HCT116 (cell line): ENCODE results near the gene SIT1. TPM values are rescaled to one million over a fixed set of nuclear protein-coding genes. Genes with fewer than 3 reads are reported as not detected.

Experiments
- ATAC-seq: fragments of 200-7000 bp; cut with Tn5 transposase; 2 replicates; pipeline ENCODE4 v1.9.1; 2020; ENCODE audit warnings: mild to moderate bottlenecking, moderate library complexity
- BruUV-seq: library from RNA; stranded (reverse); fragments of 400-500 nt; replicated peaks from 2 replicates; lab custom pipeline; 2021; lab: Mats Ljungman, UMichigan
- CTCF ChIA-PET: fragments of 300-600 bp; sonication (Branson Sonifier 250); formaldehyde crosslinking; loops from one replicate; lab custom pipeline; 2021; ENCODE audit warnings: antibody characterized with exemption; lab: Charles Lee
- POLR2A ChIA-PET: fragments of 300-600, 350-600 bp; sonication (Branson Sonifier 250); formaldehyde crosslinking; loops from one replicate; lab custom pipeline; 2021; ENCODE audit warnings: antibody characterized with exemption; lab: Charles Lee
- RAD21 ChIA-PET, 2 experiments: fragments of 300-600 bp; sonication (Branson Sonifier 250); formaldehyde crosslinking; loops; one replicate each; lab custom pipeline; 2023; ENCODE audit warnings: low total read pairs in 2 of 2; ENCODE audit not compliant: uncharacterized antibody in 2 of 2, unreplicated experiment in 2 of 2, low non-redundant PET in 1 of 2; lab: Charles Lee
- DNase-seq: peaks from one replicate; pipeline ENCODE4 v3.0.0-alpha.2; 2010; ENCODE audit warnings: low read depth, low spot score
- H2AFZ ChIP-seq: fragments of 200-600 bp; shearing (Covaris generic), sonication (generic); 2 replicates; pipeline ENCODE4 v1.6.1; 2017; ENCODE audit warnings: low read depth, mixed run types, mixed read lengths, antibody characterized with exemption, low read length; ENCODE audit not compliant: poor library complexity, severe bottlenecking
- H3K27ac ChIP-seq: 2 replicates; pipeline ENCODE4 v1.5.1; 2012; ENCODE audit warnings: low read depth, low read length
- H3K27me3 ChIP-seq: fragments of 200-600 bp; sonication (generic); 2 replicates; pipeline ENCODE4 v1.6.1; 2016; ENCODE audit warnings: mixed run types, low read length, mixed read lengths; ENCODE audit not compliant: insufficient read depth
- H3K36me3 ChIP-seq, 2 experiments: fragments of 200-500 bp in 1 of 2; fragments of 200-600 bp in 1 of 2; sonication (Bioruptor generic) in 1 of 2; sonication (generic) in 1 of 2; 2 replicates each; pipeline versions ENCODE4 v1.5.1 to v1.6.1; 2014 to 2016; ENCODE audit warnings: low read length in 2 of 2, inconsistent platforms in 1 of 2, mixed read lengths in 1 of 2, mixed run types in 1 of 2; ENCODE audit not compliant: insufficient read depth in 2 of 2, control insufficient read depth in 1 of 2
- H3K4me1 ChIP-seq, 2 experiments: fragments of 200-600 bp in 1 of 2; sonication (generic) in 1 of 2; 2 replicates each; pipeline versions ENCODE4 v1.5.1 to v1.6.1; 2012 to 2017; ENCODE audit warnings: low read length in 2 of 2, inconsistent platforms in 1 of 2, mild to moderate bottlenecking in 1 of 2, mixed read lengths in 1 of 2, mixed run types in 1 of 2, moderate library complexity in 1 of 2; ENCODE audit not compliant: insufficient read depth in 2 of 2, control insufficient read depth in 1 of 2
- H3K4me2 ChIP-seq: fragments of 200-600 bp; sonication (generic); 2 replicates; pipeline ENCODE4 v1.6.1; 2017; ENCODE audit warnings: mixed run types, low read length, mixed read lengths
- H3K4me3 ChIP-seq, 2 experiments: fragments of 200-600 bp in 1 of 2; sonication (generic) in 1 of 2; replicated peaks in 1 of 2; 2 replicates each; pipeline ENCODE4 v1.5.1; 2011 to 2016; ENCODE audit warnings: low read length in 2 of 2, control low read depth in 1 of 2, low read depth in 1 of 2, mild to moderate bottlenecking in 1 of 2, mixed read lengths in 1 of 2, mixed run types in 1 of 2
- H3K79me2 ChIP-seq: fragments of 200-600 bp; sonication (generic); 2 replicates; pipeline ENCODE4 v1.6.1; 2017; ENCODE audit warnings: mild to moderate bottlenecking, mixed run types, low read length, moderate library complexity, mixed read lengths; ENCODE audit not compliant: insufficient read depth
- H3K9ac ChIP-seq: fragments of 200-600 bp; sonication (generic); 2 replicates; pipeline ENCODE4 v1.6.1; 2016; ENCODE audit warnings: low read length, mixed read lengths
- H3K9me2 ChIP-seq: fragments of 200-600 bp; sonication (generic), shearing (Covaris generic); 2 replicates; pipeline ENCODE4 v1.6.1; 2017; ENCODE audit warnings: mixed run types, mild to moderate bottlenecking, moderate library complexity; ENCODE audit not compliant: insufficient read depth
- H3K9me3 ChIP-seq, 2 experiments: fragments of 200-500 bp in 1 of 2; fragments of 200-600 bp in 1 of 2; sonication (Bioruptor generic) in 1 of 2; sonication (generic) in 1 of 2; 2 replicates each; pipeline ENCODE4 v1.6.1; 2014 to 2017; ENCODE audit warnings: low read length in 2 of 2, mixed read lengths in 2 of 2, inconsistent platforms in 1 of 2, low read depth in 1 of 2, mild to moderate bottlenecking in 1 of 2, mixed run types in 1 of 2, moderate library complexity in 1 of 2; ENCODE audit not compliant: control insufficient read depth in 1 of 2, insufficient read depth in 1 of 2
- H4K20me1 ChIP-seq: fragments of 200-600 bp; sonication (generic), shearing (Covaris generic); 2 replicates; pipeline ENCODE4 v1.6.1; 2017; ENCODE audit warnings: mixed run types, mild to moderate bottlenecking, moderate library complexity; ENCODE audit not compliant: insufficient read depth
- ATF3 ChIP-seq: IDR thresholded peaks from 2 replicates; pipeline ENCODE4 v1.6.1; 2012
- CTCF ChIP-seq, 3 experiments: fragments of 200-600 bp in 1 of 3; sonication (generic) in 1 of 3; IDR thresholded peaks in 2 of 3; conservative IDR thresholded peaks in 1 of 3; 2 replicates each; pipeline ENCODE4 v1.5.1; 2012 to 2017; ENCODE audit warnings: low read depth in 2 of 3, low read length in 2 of 3, antibody characterized with exemption in 1 of 3, borderline replicate concordance in 1 of 3, control low read depth in 1 of 3, mild to moderate bottlenecking in 1 of 3, mixed read lengths in 1 of 3, mixed run types in 1 of 3, moderate library complexity in 1 of 3; ENCODE audit not compliant: insufficient read depth in 1 of 3
- EGR1 ChIP-seq: IDR thresholded peaks from 2 replicates; pipeline ENCODE4 v1.6.1; 2012; ENCODE audit warnings: low read depth
- ELF1 ChIP-seq: IDR thresholded peaks from 2 replicates; pipeline ENCODE4 v1.6.1; 2012; ENCODE audit warnings: low read depth, borderline replicate concordance
- EZH2 ChIP-seq: fragments of 200-600 bp; sonication (generic); IDR thresholded peaks from 2 replicates; pipeline ENCODE4 v1.6.1; 2017; ENCODE audit warnings: antibody characterized with exemption, mixed run types
- FOSL1 ChIP-seq: IDR thresholded peaks from 2 replicates; pipeline ENCODE4 v1.6.1; 2012; ENCODE audit warnings: low read depth
- JUND ChIP-seq: IDR thresholded peaks from 2 replicates; pipeline ENCODE4 v1.6.1; 2012
- POLR2AphosphoS5 ChIP-seq: IDR thresholded peaks from 2 replicates; pipeline ENCODE4 v1.6.1; 2011; ENCODE audit warnings: mild to moderate bottlenecking, low read depth, low read length, moderate library complexity
- SIN3A ChIP-seq: IDR thresholded peaks from 2 replicates; pipeline ENCODE4 v1.6.1; 2012; ENCODE audit warnings: low read depth
- SP1 ChIP-seq: IDR thresholded peaks from 2 replicates; pipeline ENCODE4 v1.6.1; 2012; ENCODE audit warnings: low read depth
- SRF ChIP-seq: IDR thresholded peaks from 2 replicates; pipeline ENCODE4 v1.6.1; 2012; ENCODE audit warnings: low read depth
- TCF7L2 ChIP-seq: IDR thresholded peaks from 2 replicates; pipeline ENCODE4 v1.7.0; 2011; ENCODE audit warnings: borderline replicate concordance, inconsistent platforms; ENCODE audit not compliant: insufficient read depth, insufficient read length; ENCODE audit errors: extremely low read depth
- YY1 ChIP-seq: IDR thresholded peaks from 2 replicates; pipeline ENCODE4 v1.6.1; 2011; ENCODE audit warnings: low read length, low read depth, moderate library complexity, mild to moderate bottlenecking; ENCODE audit not compliant: insufficient replicate concordance; ENCODE audit errors: extremely low read depth
- ZNF274 ChIP-seq: fragments of 200-500 bp; sonication (Bioruptor generic); IDR thresholded peaks from 2 replicates; pipeline ENCODE4 v1.6.1; 2014; ENCODE audit warnings: mild to moderate bottlenecking, low read depth, low read length, inconsistent platforms
- intact Hi-C: fragments of 100-400 bp; cut with micrococcal nuclease; formaldehyde crosslinking; loops from 2 replicates; pipeline ENCODE4 v1.10.0; 2022
- total RNA-seq: library from RNA; stranded (reverse); gene quantifications from one replicate; pipeline ENCODE4 v1.2.1, GENCODE V29; 2021; ENCODE audit not compliant: unreplicated experiment
- TF ChIP-seq, protein P1 (sequence below): IDR thresholded peaks from 2 replicates; pipeline ENCODE4 v1.6.1; 2011; ENCODE audit warnings: mild to moderate bottlenecking, low read length, moderate library complexity; ENCODE audit not compliant: insufficient replicate concordance; ENCODE audit errors: extremely low read depth

SIT1 gene
- total RNA-seq, 1 experiment from 2014 or later, result not detected

GRCh38 chr9:35682520-35683315, 32.0 kb upstream of the SIT1 start:
- RAD21 ChIA-PET, result interaction anchor here in 1 of 2 experiments (0.6 kb wide), 1 partner anchor 897 kb away, joined by 3 read pairs; no protein-coding TSS in a partner anchor
- peaks cover 44 to 56% of the 10 kb centered on the region in 2 experiments; a peak in 3 of 4 replicates for H3K36me3 ChIP-seq
- H3K27me3 ChIP-seq, result no peaks in the 10 kb centered on the region
- no peaks in the 10 kb centered on the region for H3K9me2 ChIP-seq
- H2AFZ ChIP-seq, result no peak overlapping the region
- no peak overlapping the region for H3K4me3 ChIP-seq
- DNase-seq (no peak), ATAC-seq (no peak)
- POLR2A ChIA-PET, result interaction anchor here (1.0 kb wide), 1 partner anchor 13 kb away, joined by 3 read pairs; no protein-coding TSS in a partner anchor
- no TSS peak for BruUV-seq
- no peak overlapping the region for H3K9ac ChIP-seq
- H3K79me2 ChIP-seq, result peaks cover 25% of the 10 kb centered on the region
- intact Hi-C loops, result no loop called here
- no peak for TF ChIP-seq CTCF (IDR thresholded peaks at IDR 0.05 in 2 of 3, conservative IDR thresholded peaks at IDR 0.05 in 1 of 3; ENCODE audit: borderline replicate concordance in 1 of 3, insufficient read depth in 1 of 3, low read depth in 2 of 3, low read length in 2 of 3)
- TF ChIP-seq ATF3, result no peak
- TF ChIP-seq YY1, result no peak
- no peak for TF ChIP-seq TCF7L2
- TF ChIP-seq EZH2, result no peak
- TF ChIP-seq SP1, result no peak
- TF ChIP-seq, protein P1, sequence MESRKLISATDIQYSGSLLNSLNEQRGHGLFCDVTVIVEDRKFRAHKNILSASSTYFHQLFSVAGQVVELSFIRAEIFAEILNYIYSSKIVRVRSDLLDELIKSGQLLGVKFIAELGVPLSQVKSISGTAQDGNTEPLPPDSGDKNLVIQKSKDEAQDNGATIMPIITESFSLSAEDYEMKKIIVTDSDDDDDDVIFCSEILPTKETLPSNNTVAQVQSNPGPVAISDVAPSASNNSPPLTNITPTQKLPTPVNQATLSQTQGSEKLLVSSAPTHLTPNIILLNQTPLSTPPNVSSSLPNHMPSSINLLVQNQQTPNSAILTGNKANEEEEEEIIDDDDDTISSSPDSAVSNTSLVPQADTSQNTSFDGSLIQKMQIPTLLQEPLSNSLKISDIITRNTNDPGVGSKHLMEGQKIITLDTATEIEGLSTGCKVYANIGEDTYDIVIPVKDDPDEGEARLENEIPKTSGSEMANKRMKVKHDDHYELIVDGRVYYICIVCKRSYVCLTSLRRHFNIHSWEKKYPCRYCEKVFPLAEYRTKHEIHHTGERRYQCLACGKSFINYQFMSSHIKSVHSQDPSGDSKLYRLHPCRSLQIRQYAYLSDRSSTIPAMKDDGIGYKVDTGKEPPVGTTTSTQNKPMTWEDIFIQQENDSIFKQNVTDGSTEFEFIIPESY, result no peak
- TF ChIP-seq ELF1, result no peak
- TF ChIP-seq EGR1, result no peak
- TF ChIP-seq POLR2AphosphoS5, result no peak
- no peak for TF ChIP-seq SRF
- TF ChIP-seq FOSL1, result no peak
- TF ChIP-seq JUND, result no peak
- TF ChIP-seq ZNF274, result no peak
- TF ChIP-seq SIN3A, result no peak
- H3K9me3 ChIP-seq, result no peaks in the 10 kb centered on the region
- no peak overlapping the region for H3K4me2 ChIP-seq
- no peaks in the 10 kb centered on the region for H4K20me1 ChIP-seq
- peaks cover 3 to 5% of the 10 kb centered on the region in 2 experiments; a peak in 3 of 4 replicates for H3K4me1 ChIP-seq
- CTCF ChIA-PET, result interaction anchor here (1.3 kb wide), 1 partner anchor 14 kb away, joined by 4 read pairs; no protein-coding TSS in a partner anchor
- H3K27ac ChIP-seq, result no peak overlapping the region
